ENCODE measurements around the gene ATRAID.

DNA sequence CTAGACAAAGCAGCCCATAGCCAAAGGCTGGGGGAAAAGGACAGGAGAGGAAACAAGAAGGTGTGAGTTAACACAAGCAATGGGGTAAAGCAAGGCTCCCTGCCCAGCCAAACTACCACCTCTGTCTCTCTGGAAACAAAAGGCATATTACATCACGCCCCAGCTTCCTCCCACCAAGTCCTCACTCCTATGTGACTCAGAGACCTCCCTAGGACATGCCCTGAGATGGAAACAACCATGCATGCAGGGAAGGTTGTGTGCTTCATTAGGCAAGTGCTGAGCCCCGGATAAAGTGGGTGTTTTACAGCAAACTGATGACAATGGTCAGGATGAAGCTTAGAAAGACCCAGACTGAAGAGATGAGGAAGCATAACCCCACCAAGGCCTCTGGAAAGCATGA lies 9.0 kb upstream of the ATRAID start:
- no peak for TF ChIP-seq CTCF (conservative IDR thresholded peaks at IDR 0.05 in 1 of 2, IDR thresholded peaks at IDR 0.05 in 1 of 2; ENCODE audit: low read depth in 1 of 2, low read length in 2 of 2)
- TF ChIP-seq EZH2 (IDR thresholded peaks at IDR 0.05; ENCODE audit: low read length, missing control alignments): no peak

Measured in fibroblast of lung (primary cell).